A673 (cell line): Measurements from ENCODE around the gene TTBK2.

Experiments
- EZH2 ChIP-seq: fragments of 200-600 bp; sonication (generic); IDR thresholded peaks from 2 replicates; pipeline ENCODE4 v1.6.1; 2017; ENCODE audit warnings: borderline replicate concordance, low read depth, mild to moderate bottlenecking, mixed read lengths, antibody characterized with exemption, low read length; ENCODE audit not compliant: poor library complexity, severe bottlenecking
- TF ChIP-seq, protein P1 (sequence below): fragments of 300-800, 200-600 bp; sonication (generic); conservative IDR thresholded peaks from 2 replicates; pipeline ENCODE4 v1.5.1; 2017; ENCODE audit warnings: low read depth, mild to moderate bottlenecking, antibody characterized with exemption, low read length, moderate library complexity, mixed read lengths

DNA sequence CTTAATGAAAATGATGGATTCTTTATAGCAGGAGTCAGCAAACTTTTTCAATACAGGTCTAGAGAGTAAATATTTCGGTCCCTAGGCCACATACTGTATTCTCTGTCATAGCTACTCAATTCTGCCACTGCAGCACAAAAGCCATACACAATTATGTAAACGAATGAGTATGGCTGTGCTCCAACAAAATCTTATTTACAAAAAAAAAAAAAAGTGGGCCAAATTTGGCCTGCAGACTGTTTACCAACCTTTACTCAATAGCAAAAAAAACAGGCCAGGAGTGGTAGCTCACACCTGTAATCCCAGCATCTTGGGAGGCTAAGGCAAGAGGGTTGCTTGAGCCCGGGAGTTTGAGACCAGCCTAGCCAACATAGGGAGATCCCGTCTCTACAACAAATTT is 41.1 kb downstream of the TTBK2 start:
- TF ChIP-seq, protein P1, sequence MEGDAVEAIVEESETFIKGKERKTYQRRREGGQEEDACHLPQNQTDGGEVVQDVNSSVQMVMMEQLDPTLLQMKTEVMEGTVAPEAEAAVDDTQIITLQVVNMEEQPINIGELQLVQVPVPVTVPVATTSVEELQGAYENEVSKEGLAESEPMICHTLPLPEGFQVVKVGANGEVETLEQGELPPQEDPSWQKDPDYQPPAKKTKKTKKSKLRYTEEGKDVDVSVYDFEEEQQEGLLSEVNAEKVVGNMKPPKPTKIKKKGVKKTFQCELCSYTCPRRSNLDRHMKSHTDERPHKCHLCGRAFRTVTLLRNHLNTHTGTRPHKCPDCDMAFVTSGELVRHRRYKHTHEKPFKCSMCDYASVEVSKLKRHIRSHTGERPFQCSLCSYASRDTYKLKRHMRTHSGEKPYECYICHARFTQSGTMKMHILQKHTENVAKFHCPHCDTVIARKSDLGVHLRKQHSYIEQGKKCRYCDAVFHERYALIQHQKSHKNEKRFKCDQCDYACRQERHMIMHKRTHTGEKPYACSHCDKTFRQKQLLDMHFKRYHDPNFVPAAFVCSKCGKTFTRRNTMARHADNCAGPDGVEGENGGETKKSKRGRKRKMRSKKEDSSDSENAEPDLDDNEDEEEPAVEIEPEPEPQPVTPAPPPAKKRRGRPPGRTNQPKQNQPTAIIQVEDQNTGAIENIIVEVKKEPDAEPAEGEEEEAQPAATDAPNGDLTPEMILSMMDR, result no peak
- no peak for TF ChIP-seq EZH2
